Breast epithelium (tissue), 3 donors: ENCODE results near the gene RRAS2.

Experiments
- CTCF ChIP-seq, 3 donors: fragments of 450-650 bp; IDR thresholded peaks; one replicate each; pipeline ENCODE4 v1.5.1; 2016 to 2017; ENCODE audit warnings: antibody characterized with exemption in 3 of 3, mild to moderate bottlenecking in 3 of 3, moderate library complexity in 3 of 3
- POLR2A ChIP-seq: fragments of 450-650 bp; IDR thresholded peaks from one replicate; pipeline ENCODE4 v1.6.1; 2016; ENCODE audit warnings: antibody characterized with exemption, mild to moderate bottlenecking, moderate library complexity
- POLR2AphosphoS5 ChIP-seq, 3 donors: sonication (generic); formaldehyde crosslinking; IDR thresholded peaks; one replicate each; pipeline ENCODE4 v1.6.1; 2017; ENCODE audit warnings: antibody characterized with exemption in 3 of 3

DNA sequence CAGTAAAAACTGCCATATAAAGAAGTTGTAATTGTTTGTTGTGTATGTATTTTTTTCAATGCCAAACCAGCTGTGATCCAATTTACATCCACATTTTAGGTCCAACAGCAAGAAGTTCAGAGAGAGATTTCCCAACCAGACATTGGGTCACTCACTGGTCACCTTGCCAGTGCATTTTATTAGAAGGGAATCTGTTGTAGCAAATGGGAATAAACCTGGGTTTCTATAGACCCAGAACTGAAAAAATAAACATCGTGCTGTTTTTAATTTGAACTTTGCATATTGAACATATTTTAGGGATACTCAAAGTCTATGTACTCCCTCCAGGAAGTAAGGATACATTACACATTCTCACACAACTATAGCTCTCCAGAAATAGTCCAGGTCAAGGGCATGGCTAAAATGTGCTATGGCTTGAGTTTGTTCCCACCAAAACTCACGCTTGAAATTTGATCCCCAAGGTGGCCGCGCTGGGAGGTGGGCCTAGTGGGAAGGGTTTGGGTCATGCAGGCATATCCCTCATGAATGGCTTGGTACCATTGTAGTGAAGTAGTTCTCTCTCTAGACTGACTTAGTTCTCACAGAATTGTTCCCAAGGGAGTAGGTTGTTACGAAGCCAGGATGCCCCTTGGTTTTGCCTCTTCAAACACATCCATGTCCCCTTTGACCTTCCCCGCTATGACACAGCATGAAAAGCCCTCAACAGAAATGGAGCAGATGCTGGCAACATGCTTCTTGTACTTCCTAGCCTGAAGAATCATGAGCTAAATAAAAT lies 90.9 kb downstream of the RRAS2 start:
- TF ChIP-seq POLR2AphosphoS5 (IDR thresholded peaks at IDR 0.05): no peak
- no peak for TF ChIP-seq CTCF (IDR thresholded peaks at IDR 0.05)
- no peak for TF ChIP-seq POLR2A
